HCT116 (cell line): ENCODE measurements around the gene PIEZO2.

ENCODE experiments used
- CEBPB ChIP-seq: IDR thresholded peaks from 2 replicates; pipeline ENCODE4 v1.6.1; 2012; ENCODE audit warnings: low read depth
- CTCF ChIP-seq, 3 experiments: fragments of 200-600 bp in 1 of 3; sonication (generic) in 1 of 3; IDR thresholded peaks in 2 of 3; conservative IDR thresholded peaks in 1 of 3; 2 replicates each; pipeline ENCODE4 v1.5.1; 2012 to 2017; ENCODE audit warnings: low read depth in 2 of 3, low read length in 2 of 3, antibody characterized with exemption in 1 of 3, borderline replicate concordance in 1 of 3, control low read depth in 1 of 3, mild to moderate bottlenecking in 1 of 3, mixed read lengths in 1 of 3, mixed run types in 1 of 3, moderate library complexity in 1 of 3; ENCODE audit not compliant: insufficient read depth in 1 of 3
- REST ChIP-seq: IDR thresholded peaks from 2 replicates; pipeline ENCODE4 v1.6.1; 2012; ENCODE audit warnings: low read depth
- SRF ChIP-seq: IDR thresholded peaks from 2 replicates; pipeline ENCODE4 v1.6.1; 2012; ENCODE audit warnings: low read depth
- TCF7L2 ChIP-seq: IDR thresholded peaks from 2 replicates; pipeline ENCODE4 v1.7.0; 2011; ENCODE audit warnings: borderline replicate concordance, inconsistent platforms; ENCODE audit not compliant: insufficient read depth, insufficient read length; ENCODE audit errors: extremely low read depth
- ZFX ChIP-seq: fragments of 450-650 bp; IDR thresholded peaks from 2 replicates; pipeline ENCODE4 v1.6.1; 2017
- ZNF274 ChIP-seq: fragments of 200-500 bp; sonication (Bioruptor generic); IDR thresholded peaks from 2 replicates; pipeline ENCODE4 v1.6.1; 2014; ENCODE audit warnings: mild to moderate bottlenecking, low read depth, low read length, inconsistent platforms

GRCh38 chr18:10707294-10707693 lies 442.1 kb downstream of the PIEZO2 start:
- TF ChIP-seq ZNF274 (no peak), CTCF (IDR thresholded peaks at IDR 0.05 in 2 of 3, conservative IDR thresholded peaks at IDR 0.05 in 1 of 3; ENCODE audit: borderline replicate concordance in 1 of 3, insufficient read depth in 1 of 3, low read depth in 2 of 3, low read length in 2 of 3) (no peak), REST (no peak), CEBPB (no peak), ZFX (no peak), SRF (no peak), TCF7L2 (no peak)
